22Rv1 (cell line): ENCODE results near the gene TWNK.

Experiments
- CTCF ChIP-seq: fragments of 450-650 bp; IDR thresholded peaks from 2 replicates; pipeline ENCODE4 v1.5.1; 2017; ENCODE audit warnings: mild to moderate bottlenecking
- ZFX ChIP-seq: fragments of 450-650 bp; IDR thresholded peaks from 2 replicates; pipeline ENCODE4 v1.6.1; 2017; ENCODE audit warnings: antibody characterized with exemption, borderline replicate concordance

- TF ChIP-seq CTCF, result no peak
- TF ChIP-seq ZFX, result no peak
Observed at GRCh38 chr10:100984672-100985177, 2.6 kb upstream of the TWNK start.
